Hepatocyte (in vitro differentiated cells): ENCODE data around the gene MYOCOS. TPM values are rescaled to one million over a fixed set of nuclear protein-coding genes. Genes with fewer than 3 reads are reported as not detected.

ENCODE experiments used
- DNase-seq: peaks from one replicate; pipeline ENCODE4 v3.0.0-alpha.2; 2016; ENCODE audit warnings: low spot score
- H2AFZ ChIP-seq: fragments of 200-600 bp; sonication (generic); 2 replicates; pipeline ENCODE4 v1.6.0; 2016; ENCODE audit warnings: antibody characterized with exemption, mild to moderate bottlenecking
- H3K27ac ChIP-seq: fragments of 200-600 bp; sonication (generic); 2 replicates; pipeline ENCODE4 v1.5.1; 2016; ENCODE audit warnings: mild to moderate bottlenecking
- H3K27me3 ChIP-seq: fragments of 200-600 bp; sonication (generic); 2 replicates; pipeline ENCODE4 v1.6.1; 2016
- H3K36me3 ChIP-seq: fragments of 200-600 bp; sonication (generic); replicated peaks from 2 replicates; pipeline ENCODE4 v1.5.1; 2016; ENCODE audit warnings: low read depth; ENCODE audit not compliant: insufficient read depth
- H3K4me1 ChIP-seq: fragments of 200-600 bp; sonication (generic); 2 replicates; pipeline ENCODE4 v1.5.1; 2016; ENCODE audit warnings: mild to moderate bottlenecking, moderate library complexity; ENCODE audit not compliant: insufficient read depth
- H3K4me2 ChIP-seq: fragments of 200-600 bp; sonication (generic); 2 replicates; pipeline ENCODE4 v1.6.0; 2016
- H3K4me3 ChIP-seq: fragments of 200-600 bp; sonication (generic); 2 replicates; pipeline ENCODE4 v1.5.1; 2016; ENCODE audit warnings: mild to moderate bottlenecking
- H3K79me2 ChIP-seq: fragments of 200-600 bp; sonication (generic); 2 replicates; pipeline ENCODE4 v1.6.0; 2017; ENCODE audit warnings: mild to moderate bottlenecking
- H3K9me2 ChIP-seq: fragments of 200-600 bp; sonication (generic); replicated peaks from 2 replicates; pipeline ENCODE4 v1.6.0; 2017; ENCODE audit warnings: mild to moderate bottlenecking; ENCODE audit not compliant: insufficient read depth
- H3K9me3 ChIP-seq: fragments of 200-600 bp; sonication (generic); 2 replicates; pipeline ENCODE4 v1.5.1; 2016; ENCODE audit warnings: low read depth, mild to moderate bottlenecking
- H4K20me1 ChIP-seq: fragments of 200-600 bp; sonication (generic); 2 replicates; pipeline ENCODE4 v1.6.0; 2016; ENCODE audit warnings: mild to moderate bottlenecking; ENCODE audit not compliant: insufficient read depth, poor library complexity, severe bottlenecking
- CTCF ChIP-seq: fragments of 200-600 bp; sonication (generic); IDR thresholded peaks from 2 replicates; pipeline ENCODE4 v1.5.1; 2016; ENCODE audit warnings: antibody characterized with exemption, mild to moderate bottlenecking; ENCODE audit not compliant: poor library complexity
- EZH2 ChIP-seq: fragments of 200-600 bp; sonication (generic); IDR thresholded peaks from 2 replicates; pipeline ENCODE4 v1.6.1; 2016; ENCODE audit warnings: antibody characterized with exemption, mild to moderate bottlenecking, borderline replicate concordance
- EZH2phosphoT487 ChIP-seq: fragments of 200-600 bp; sonication (generic); IDR thresholded peaks from one replicate; pipeline ENCODE4 v1.6.1; 2018; ENCODE audit warnings: antibody characterized with exemption, mild to moderate bottlenecking, low read depth, moderate library complexity; ENCODE audit not compliant: unreplicated experiment, severe bottlenecking
- WGBS: methylation state at CpG from one replicate; pipeline ENCODE4 v1.1.6; 2016; ENCODE audit warnings: low lambda C conversion rate; ENCODE audit errors: missing lambda C conversion rate; 5-methylcytosine and 5-hydroxymethylcytosine counted together
- polyA plus RNA-seq: library from polyadenylated mRNA; unstranded; fragments of >200 nt; fragmentation: Nextera tagmentation; extraction: Ambion mirVana; gene quantifications from 2 replicates; pipeline ENCODE4 v1.2.1, GENCODE V29; 2016
- total RNA-seq: library from RNA; depleted of rRNA; stranded (reverse); fragments of >200 nt; gene quantifications from 2 replicates; pipeline ENCODE4 v1.2.3, GENCODE V29; 2014

MYOCOS gene
- total RNA-seq, result not detected in 2 replicates
- not detected in 2 replicates for polyA plus RNA-seq

GRCh38 chr1:171622152-171622462, at the start of gene MYOCOS:
TSS of gene MYOCOS (plus strand) at chr1:171622243. CDS start at chr1:171623884, 1,641 bp downstream.
- no peaks in the 10 kb centered on the region for H3K9me3 ChIP-seq
- no peaks in the 10 kb centered on the region for H3K9me2 ChIP-seq
- 75% methylated on average over 7 of the region's 7 CpGs for WGBS
- no peaks in the 10 kb centered on the region for H4K20me1 ChIP-seq
- no peaks in the 10 kb centered on the region for H3K79me2 ChIP-seq
- no peak within 1 kb of the TSS for H2AFZ ChIP-seq
- DNase-seq, result no peak
- no peaks in the 10 kb centered on the region for H3K36me3 ChIP-seq
- H3K4me2 ChIP-seq, result no peak within 1 kb of the TSS
- no peaks in the 10 kb centered on the region for H3K27me3 ChIP-seq
- H3K4me3 ChIP-seq, result no peak within 1 kb of the TSS
- TF ChIP-seq CTCF, result no peak
- TF ChIP-seq EZH2, result no peak
- no peak for TF ChIP-seq EZH2phosphoT487
- H3K4me1 ChIP-seq, result no peaks in the 10 kb centered on the region
- no peak within 1 kb of the TSS for H3K27ac ChIP-seq

- TF ChIP-seq EZH2, result no peak
- TF ChIP-seq CTCF, result no peak
- TF ChIP-seq EZH2phosphoT487, result no peak
- H3K36me3 ChIP-seq, result no peaks in the 10 kb centered on the region
- 95% methylated on average over 1 of the region's 1 CpG for WGBS
Observed at GRCh38 chr1:171576144-171576543, 45.9 kb upstream of the MYOCOS start.

GRCh38 chr1:171581226-171581625, 40.8 kb upstream of the MYOCOS start:
- no peaks in the 10 kb centered on the region for H3K9me3 ChIP-seq
- no peaks in the 10 kb centered on the region for H4K20me1 ChIP-seq
- H3K27me3 ChIP-seq, result no peaks in the 10 kb centered on the region
- DNase-seq, result no peak
- 95% methylated on average over 3 of the region's 3 CpGs for WGBS
- no peaks in the 10 kb centered on the region for H3K79me2 ChIP-seq
- H3K9me2 ChIP-seq, result no peaks in the 10 kb centered on the region
- H3K4me3 ChIP-seq, result no peak overlapping the region
- no peak overlapping the region for H2AFZ ChIP-seq
- no peak for TF ChIP-seq CTCF
- TF ChIP-seq EZH2phosphoT487, result no peak
- no peak for TF ChIP-seq EZH2
- H3K27ac ChIP-seq, result no peak overlapping the region
- no peaks in the 10 kb centered on the region for H3K4me1 ChIP-seq
- no peak overlapping the region for H3K4me2 ChIP-seq
- H3K36me3 ChIP-seq, result no peaks in the 10 kb centered on the region

More at GRCh38 chr1:171576144-171576543, 45.9 kb upstream of the MYOCOS start:
- Histone ChIP-seq H3K9me2 (no peaks in the 10 kb centered on the region), H3K4me3 (no peak overlapping the region), H3K27ac (no peak overlapping the region), H4K20me1 (no peaks in the 10 kb centered on the region), H3K4me2 (no peak overlapping the region), H3K79me2 (no peaks in the 10 kb centered on the region), H3K9me3 (no peaks in the 10 kb centered on the region), H3K27me3 (no peaks in the 10 kb centered on the region), H3K4me1 (no peaks in the 10 kb centered on the region), H2AFZ (no peak overlapping the region)
- no peak for DNase-seq

- H3K9me3 ChIP-seq, result no peaks in the 10 kb centered on the region
- H3K36me3 ChIP-seq, result no peaks in the 10 kb centered on the region
- no peaks in the 10 kb centered on the region for H3K9me2 ChIP-seq
- DNase-seq, result no peak
- no peaks in the 10 kb centered on the region for H3K79me2 ChIP-seq
- H3K27ac ChIP-seq, result no peak overlapping the region
- no peaks in the 10 kb centered on the region for H3K27me3 ChIP-seq
- no peak overlapping the region for H2AFZ ChIP-seq
- no peaks in the 10 kb centered on the region for H3K4me1 ChIP-seq
- TF ChIP-seq CTCF (no peak), EZH2phosphoT487 (no peak)
- H4K20me1 ChIP-seq, result no peaks in the 10 kb centered on the region
- H3K4me3 ChIP-seq, result no peak overlapping the region
- no peak overlapping the region for H3K4me2 ChIP-seq
Observed at GRCh38 chr1:171581766-171582165, 40.3 kb upstream of the MYOCOS start.
